Measurements from ENCODE around the gene RERE. TPM values are rescaled to one million over a fixed set of nuclear protein-coding genes. Genes with fewer than 3 reads are reported as not detected.

Gene RERE
- total RNA-seq, 2 donors from 2014 or later: 74.5 to 128 TPM

DNA sequence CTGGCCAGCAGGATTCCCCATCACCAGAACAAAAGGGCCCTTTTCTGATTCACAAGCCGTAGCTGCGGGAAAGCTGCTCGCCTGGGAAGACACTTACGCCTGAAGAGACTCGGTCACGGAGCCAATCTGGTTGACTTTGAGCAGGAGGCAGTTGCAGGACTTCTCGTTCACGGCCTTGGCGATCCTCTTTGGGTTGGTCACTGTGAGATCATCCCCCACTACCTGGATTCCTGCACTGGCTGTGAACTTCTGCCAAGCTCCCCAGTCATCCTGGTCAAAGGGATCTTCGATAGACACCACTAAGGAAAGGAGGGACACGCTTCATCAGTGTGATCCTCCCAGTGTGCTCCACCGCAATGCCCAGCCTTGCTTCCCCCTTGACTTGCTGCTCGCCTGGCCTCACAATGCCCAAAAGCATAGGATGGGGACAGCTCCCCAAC is 46.4 kb upstream of the RERE start:
- H3K27ac ChIP-seq: no peak overlapping the region
- DNase-seq: no peak
- H3K36me3 ChIP-seq (replicated peaks in 1 of 2; ENCODE audit: insufficient read depth in 1 of 2, low read depth in 2 of 2): peaks cover 43 to 72% of the 10 kb centered on the region in 2 donors
- intact Hi-C loops (cut with DNase I): no loop called here
- no peak overlapping the region for H3K4me3 ChIP-seq
- no peak for TF ChIP-seq POLR2A (IDR thresholded peaks at IDR 0.05)
- TF ChIP-seq, protein P1, sequence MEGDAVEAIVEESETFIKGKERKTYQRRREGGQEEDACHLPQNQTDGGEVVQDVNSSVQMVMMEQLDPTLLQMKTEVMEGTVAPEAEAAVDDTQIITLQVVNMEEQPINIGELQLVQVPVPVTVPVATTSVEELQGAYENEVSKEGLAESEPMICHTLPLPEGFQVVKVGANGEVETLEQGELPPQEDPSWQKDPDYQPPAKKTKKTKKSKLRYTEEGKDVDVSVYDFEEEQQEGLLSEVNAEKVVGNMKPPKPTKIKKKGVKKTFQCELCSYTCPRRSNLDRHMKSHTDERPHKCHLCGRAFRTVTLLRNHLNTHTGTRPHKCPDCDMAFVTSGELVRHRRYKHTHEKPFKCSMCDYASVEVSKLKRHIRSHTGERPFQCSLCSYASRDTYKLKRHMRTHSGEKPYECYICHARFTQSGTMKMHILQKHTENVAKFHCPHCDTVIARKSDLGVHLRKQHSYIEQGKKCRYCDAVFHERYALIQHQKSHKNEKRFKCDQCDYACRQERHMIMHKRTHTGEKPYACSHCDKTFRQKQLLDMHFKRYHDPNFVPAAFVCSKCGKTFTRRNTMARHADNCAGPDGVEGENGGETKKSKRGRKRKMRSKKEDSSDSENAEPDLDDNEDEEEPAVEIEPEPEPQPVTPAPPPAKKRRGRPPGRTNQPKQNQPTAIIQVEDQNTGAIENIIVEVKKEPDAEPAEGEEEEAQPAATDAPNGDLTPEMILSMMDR (IDR thresholded peaks at IDR 0.05): no peak
- H3K27me3 ChIP-seq: no peaks in the 10 kb centered on the region
- ATAC-seq: no peak
- 92 to 100% methylated on average over 7 to 13 of the region's 13 CpGs for WGBS, 2 donors
- H3K4me1 ChIP-seq: peaks cover 5% of the 10 kb centered on the region
- no peaks in the 10 kb centered on the region for H3K9me3 ChIP-seq

DNA sequence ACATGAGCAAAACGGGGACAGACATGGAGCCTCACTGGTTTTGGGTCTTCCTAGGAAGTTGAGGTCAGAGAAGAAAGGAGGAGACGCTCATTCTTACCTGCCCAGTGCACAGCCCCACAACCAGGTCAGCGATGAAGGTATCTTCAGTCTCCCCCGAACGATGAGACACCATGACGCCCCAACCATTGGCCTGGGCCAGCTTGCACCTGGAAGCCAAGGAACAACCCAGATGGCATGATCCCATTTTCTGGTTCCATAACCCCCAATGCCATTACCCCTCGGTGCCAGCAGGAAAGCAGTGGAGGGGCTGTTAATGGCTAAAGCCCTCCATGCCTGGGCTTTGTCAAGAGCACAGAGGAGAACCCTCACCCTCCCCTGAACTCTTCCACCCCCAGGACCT is 45.7 kb upstream of the RERE start:
- Histone ChIP-seq H3K27me3 (no peaks in the 10 kb centered on the region), H3K27ac (no peak overlapping the region), H3K4me1 (peaks cover 12% of the 10 kb centered on the region), H3K36me3 (replicated peaks in 1 of 2; ENCODE audit: insufficient read depth in 1 of 2, low read depth in 2 of 2) (peaks cover 43 to 71% of the 10 kb centered on the region in 2 donors), H3K4me3 (no peak overlapping the region), H3K9me3 (no peaks in the 10 kb centered on the region)
- WGBS, 2 donors: 78 to 92% methylated on average over 6 to 7 of the region's 7 CpGs
- ATAC-seq (no peak), DNase-seq (no peak)
- intact Hi-C loops (cut with DNase I): no loop called here
- TF ChIP-seq, protein P1 (IDR thresholded peaks at IDR 0.05): no peak
- no peak for TF ChIP-seq POLR2A (IDR thresholded peaks at IDR 0.05)

DNA sequence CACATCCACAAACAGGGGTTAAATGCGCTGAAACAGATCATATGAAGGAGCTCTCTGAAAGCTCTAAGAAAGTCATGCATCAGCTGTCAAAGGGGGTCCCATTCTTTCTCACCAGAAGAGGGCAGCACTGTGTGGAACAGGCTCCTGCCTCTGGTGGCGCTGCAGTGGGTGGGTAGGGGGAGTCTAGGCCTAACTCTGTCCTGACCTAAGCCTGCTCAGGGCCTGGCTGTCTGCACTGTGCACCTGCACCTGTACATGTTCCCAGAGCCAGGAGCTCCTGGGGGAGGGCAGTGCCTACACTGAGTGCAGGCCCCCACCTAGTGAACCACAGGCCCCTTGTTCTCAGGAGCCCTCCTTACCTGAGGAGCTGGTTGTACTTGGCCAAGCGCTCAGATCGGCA is 45.1 kb upstream of the RERE start:
- Histone ChIP-seq H3K27me3 (no peaks in the 10 kb centered on the region), H3K36me3 (replicated peaks in 1 of 2; ENCODE audit: insufficient read depth in 1 of 2, low read depth in 2 of 2) (peaks cover 38 to 67% of the 10 kb centered on the region in 2 donors), H3K4me1 (peaks cover 18% of the 10 kb centered on the region), H3K4me3 (no peak overlapping the region), H3K27ac (no peak overlapping the region), H3K9me3 (no peaks in the 10 kb centered on the region)
- DNase-seq: no peak
- WGBS, 2 donors: 92 to 100% methylated on average over 2 to 4 of the region's 4 CpGs
- intact Hi-C loops (cut with DNase I): no loop called here
- ATAC-seq: no peak
- TF ChIP-seq, protein P1 (IDR thresholded peaks at IDR 0.05): peak; percentile 6 to 40 (median 30)
- no peak for TF ChIP-seq POLR2A (IDR thresholded peaks at IDR 0.05)

DNA sequence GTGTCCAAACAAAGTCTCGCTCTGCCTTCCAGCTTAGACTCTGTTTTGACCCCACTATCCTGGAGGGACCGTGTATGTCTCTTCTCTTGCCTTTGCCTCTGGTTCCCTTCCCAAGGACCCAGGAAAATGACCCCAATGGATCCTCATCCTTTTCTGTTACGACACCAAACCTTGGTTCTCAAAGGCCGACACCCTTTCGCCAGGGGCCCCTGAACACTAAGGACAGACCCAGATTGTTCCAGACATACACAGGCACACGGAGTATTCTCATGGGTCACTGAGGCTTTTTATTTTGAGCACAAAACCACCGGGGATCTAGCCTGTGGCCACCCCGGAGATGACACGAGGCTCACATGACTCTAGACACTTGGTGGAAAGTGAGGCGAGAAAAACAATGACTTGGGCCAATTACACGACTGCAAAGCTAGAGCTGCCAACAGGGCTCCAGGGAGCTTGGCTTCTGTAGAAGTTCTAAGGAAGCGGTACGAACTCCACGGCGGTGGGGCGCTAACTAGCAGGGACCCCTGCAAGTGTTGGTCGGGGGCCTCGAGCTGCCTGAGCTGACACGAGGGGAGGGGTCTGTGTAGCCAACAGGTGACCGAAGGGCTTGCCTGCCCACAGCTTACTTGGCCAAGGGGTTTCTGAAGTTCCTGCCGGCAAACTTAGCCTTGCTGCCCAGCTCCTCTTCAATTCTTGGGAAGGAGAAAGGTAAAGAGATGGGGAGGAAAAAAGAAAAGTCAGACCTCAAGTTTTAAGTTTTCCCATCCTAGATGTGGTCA is 43.5 kb upstream of the RERE start:
- intact Hi-C loops (cut with DNase I): no loop called here
- no peak overlapping the region for H3K4me3 ChIP-seq
- 85 to 86% methylated on average over 21 of the region's 21 CpGs for WGBS, 2 donors
- no peaks in the 10 kb centered on the region for H3K9me3 ChIP-seq
- ATAC-seq (no peak), DNase-seq (no peak)
- no peak for TF ChIP-seq POLR2A (IDR thresholded peaks at IDR 0.05)
- TF ChIP-seq, protein P1 (IDR thresholded peaks at IDR 0.05): no peak
- H3K36me3 ChIP-seq (replicated peaks in 1 of 2; ENCODE audit: insufficient read depth in 1 of 2, low read depth in 2 of 2): peaks cover 27 to 53% of the 10 kb centered on the region in 2 donors
- H3K27ac ChIP-seq: no peak overlapping the region
- H3K27me3 ChIP-seq: no peaks in the 10 kb centered on the region
- peaks cover 26% of the 10 kb centered on the region for H3K4me1 ChIP-seq

Data from body of pancreas (tissue), 4 donors.